Measurements from ENCODE around the gene GAREM2. TPM values are rescaled to one million over a fixed set of nuclear protein-coding genes. Genes with fewer than 3 reads are reported as not detected.
A peak's percentile ranks its signal among the peaks of the same experiment; 100 is the strongest.
"Not testable (repeated sequence)": the region's sequence is repeated elsewhere in the genome, so short reads cannot be mapped to it uniquely, and the experiment has no call there.

The GAREM2 gene
- total RNA-seq, 1 donor from 2014 or later: 1.4 TPM

- ATAC-seq; intact Hi-C loops (cut with DNase I); DNase-seq (ENCODE audit: missing footprints): not testable (repeated sequence)
Measured at GRCh38 chr2:26166541-26166940, 6.3 kb upstream of the GAREM2 start.

DNA sequence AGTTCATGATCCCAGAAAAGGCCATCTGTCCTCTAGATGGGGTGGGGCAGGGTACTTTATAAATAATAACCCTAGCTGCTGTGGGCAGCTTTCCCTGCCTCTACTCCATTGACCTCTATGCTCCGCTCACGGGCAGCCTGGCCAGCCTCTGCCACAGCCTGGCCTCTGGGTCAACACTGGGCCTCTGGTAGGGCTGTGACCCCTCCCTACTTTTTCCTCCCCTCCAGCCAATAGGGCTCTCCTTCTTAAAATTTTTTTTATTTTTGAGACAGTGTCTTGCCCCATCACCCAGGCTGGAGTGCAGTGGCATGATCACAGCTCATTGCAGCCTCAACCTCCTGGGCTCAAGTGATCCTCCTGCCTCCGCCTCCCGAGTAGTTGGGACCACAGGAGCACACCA lies 4.1 kb upstream of the GAREM2 start:
- intact Hi-C loops (cut with DNase I): no loop called here
- ATAC-seq: no peak
- no peak for DNase-seq (ENCODE audit: missing footprints)

GRCh38 chr2:26169226-26169625 lies 3.7 kb upstream of the GAREM2 start:
- intact Hi-C loops (cut with DNase I): no loop called here
- DNase-seq (ENCODE audit: missing footprints) (no peak), ATAC-seq (no peak)

GRCh38 chr2:26169681-26170414 lies 3.0 kb upstream of the GAREM2 start:
- ATAC-seq: no peak
- DNase-seq (ENCODE audit: missing footprints): no peak
- intact Hi-C loops (cut with DNase I): no loop called here

GRCh38 chr2:26170795-26171194 lies 2.1 kb upstream of the GAREM2 start:
- no peak for ATAC-seq
- no peak for DNase-seq (ENCODE audit: missing footprints)
- intact Hi-C loops (cut with DNase I): no loop called here

DNA sequence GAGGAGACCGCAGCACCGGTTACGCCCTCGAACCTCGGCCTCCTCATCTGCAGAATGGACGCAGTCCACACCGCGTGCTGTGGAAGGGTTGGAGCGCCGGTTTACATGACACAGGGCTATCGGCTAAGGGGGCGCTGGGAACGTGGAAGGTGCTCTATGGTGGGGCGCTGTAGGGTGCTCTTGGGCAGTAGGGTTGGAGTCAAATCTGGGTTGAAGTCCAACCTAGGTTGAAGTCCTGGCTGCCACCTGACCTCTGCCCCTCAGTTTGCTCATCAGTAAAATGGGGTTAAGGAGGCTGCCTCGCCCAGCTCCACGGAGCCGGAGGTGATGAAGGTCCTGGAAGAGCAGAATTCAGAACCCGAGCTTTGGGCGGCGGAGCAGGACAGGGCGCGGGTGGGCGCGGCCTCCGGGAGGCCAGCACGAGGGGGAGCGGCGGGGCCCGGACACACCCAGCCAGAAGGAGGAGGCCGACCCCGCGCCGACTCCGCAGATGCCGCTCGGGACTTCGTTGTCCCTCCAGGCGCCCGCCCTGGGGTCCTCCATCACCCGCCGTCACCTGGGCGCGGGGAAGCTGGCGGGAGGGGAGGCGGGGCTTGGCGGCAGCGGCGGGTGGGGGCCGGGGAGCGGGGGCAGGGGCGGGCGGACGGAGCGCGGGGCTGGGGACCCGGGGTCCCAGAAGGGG lies 558 bp upstream of the GAREM2 start:
- no peak for ATAC-seq
- DNase-seq (ENCODE audit: missing footprints): no peak
- intact Hi-C loops (cut with DNase I): no loop called here

DNA sequence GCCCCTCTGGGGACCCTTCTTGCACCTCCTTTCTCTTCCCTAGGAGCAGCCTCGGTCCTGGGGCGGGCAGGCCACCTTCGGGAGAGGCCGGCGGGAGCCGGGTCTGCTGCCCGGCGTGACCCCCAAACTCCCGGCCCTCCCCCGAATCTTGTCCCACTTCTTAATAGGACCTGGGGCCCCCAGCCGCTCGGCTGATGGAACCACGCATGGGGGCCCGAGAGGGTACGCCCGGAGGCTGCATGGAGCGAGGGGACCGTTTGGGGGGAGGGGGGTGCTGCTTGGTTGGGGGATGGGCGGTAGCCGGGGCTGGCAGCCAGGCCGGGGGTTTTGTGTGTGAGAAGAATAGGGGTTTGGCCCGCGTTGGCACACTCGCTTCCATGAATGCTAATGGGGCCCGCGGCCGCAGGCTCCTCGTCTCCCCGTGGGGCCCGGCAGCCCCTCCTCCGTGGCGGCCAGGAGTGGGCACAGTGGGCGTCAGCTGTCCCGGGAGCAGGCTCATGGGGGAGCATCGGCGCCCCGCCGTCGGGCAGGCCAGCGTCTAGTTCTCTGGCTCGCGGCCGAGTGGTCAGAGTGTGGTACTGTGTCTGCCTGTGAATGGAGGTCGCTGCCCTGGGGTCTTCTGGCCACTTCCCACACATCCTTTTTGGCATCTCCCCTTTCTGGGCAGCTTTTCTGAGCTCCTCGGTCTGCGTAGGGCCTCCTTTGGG lies 1.0 kb downstream of the GAREM2 start:
- ATAC-seq (no peak), DNase-seq (ENCODE audit: missing footprints) (no peak)
- intact Hi-C loops (cut with DNase I): no loop called here

DNA sequence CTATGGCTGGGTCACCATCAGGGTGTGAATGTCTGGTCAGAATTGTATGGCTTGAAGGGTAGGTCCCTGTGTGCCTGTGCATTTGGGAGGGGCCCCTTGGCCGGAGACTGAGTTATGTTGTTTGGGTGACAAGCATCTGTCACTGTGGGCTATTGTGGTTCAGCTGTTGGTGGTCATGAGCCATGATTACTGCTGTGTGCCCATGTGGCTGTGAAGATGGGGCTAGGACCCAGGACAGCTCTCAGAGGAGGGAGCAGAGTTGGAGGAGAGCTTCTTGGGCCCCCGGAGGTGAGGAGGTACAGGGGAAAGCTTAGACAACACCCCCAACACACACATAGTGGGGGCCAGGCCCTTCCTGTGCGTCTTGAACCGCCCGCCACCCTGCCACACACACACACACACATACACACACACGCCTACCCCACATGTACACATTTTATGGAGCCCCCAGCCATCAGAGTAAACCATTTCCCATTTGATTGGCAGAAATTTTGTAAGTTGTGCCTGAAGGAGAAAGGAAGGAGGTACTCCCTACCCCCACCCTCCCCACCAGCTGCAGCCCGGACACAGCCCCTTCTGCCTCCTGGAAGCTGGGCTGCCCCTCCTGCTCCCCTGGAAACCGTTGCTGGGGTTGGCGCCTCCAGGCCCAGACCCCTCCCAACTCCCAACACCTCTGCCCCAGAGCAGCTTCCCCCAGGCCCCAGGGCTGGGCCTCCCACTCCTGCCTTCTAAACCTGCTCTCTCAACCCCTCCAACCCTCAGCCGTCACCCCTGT lies 2.0 kb downstream of the GAREM2 start:
- intact Hi-C loops (cut with DNase I): no loop called here
- DNase-seq (ENCODE audit: missing footprints) (no peak), ATAC-seq (no peak)

- ATAC-seq (no peak), DNase-seq (ENCODE audit: missing footprints) (no peak)
- intact Hi-C loops (cut with DNase I): no loop called here
Measured at GRCh38 chr2:26175466-26176278, 2.8 kb downstream of the GAREM2 start.

- DNase-seq (ENCODE audit: missing footprints) (no peak), ATAC-seq (no peak)
- intact Hi-C loops (cut with DNase I): no loop called here
Measured at GRCh38 chr2:26176279-26176615, 3.4 kb downstream of the GAREM2 start.

DNA sequence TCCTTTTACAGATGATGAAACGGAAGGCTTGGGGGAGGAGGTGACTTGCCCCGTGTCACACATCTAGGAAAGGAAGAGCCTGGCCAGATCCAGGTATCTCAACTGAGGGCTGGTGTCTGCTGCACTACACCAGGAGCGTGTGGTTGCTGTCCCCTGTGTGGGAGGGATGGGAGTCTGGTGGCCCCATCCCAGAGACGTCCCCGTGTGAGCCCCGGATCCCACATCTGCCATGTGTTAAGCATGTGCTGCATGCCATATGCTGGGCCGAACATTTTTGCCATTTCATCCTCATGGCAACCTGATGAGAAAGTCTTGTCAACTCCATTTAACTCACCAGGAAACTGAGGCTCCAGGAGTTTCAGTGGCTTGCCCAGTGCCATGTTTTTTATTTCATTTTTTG lies 4.2 kb downstream of the GAREM2 start:
- intact Hi-C loops (cut with DNase I): no loop called here
- DNase-seq (ENCODE audit: missing footprints) (no peak), ATAC-seq (no peak)

- intact Hi-C loops (cut with DNase I): no loop called here
- DNase-seq (ENCODE audit: missing footprints): no peak
- no peak for ATAC-seq
Measured at GRCh38 chr2:26178246-26178645, 5.4 kb downstream of the GAREM2 start.

DNA sequence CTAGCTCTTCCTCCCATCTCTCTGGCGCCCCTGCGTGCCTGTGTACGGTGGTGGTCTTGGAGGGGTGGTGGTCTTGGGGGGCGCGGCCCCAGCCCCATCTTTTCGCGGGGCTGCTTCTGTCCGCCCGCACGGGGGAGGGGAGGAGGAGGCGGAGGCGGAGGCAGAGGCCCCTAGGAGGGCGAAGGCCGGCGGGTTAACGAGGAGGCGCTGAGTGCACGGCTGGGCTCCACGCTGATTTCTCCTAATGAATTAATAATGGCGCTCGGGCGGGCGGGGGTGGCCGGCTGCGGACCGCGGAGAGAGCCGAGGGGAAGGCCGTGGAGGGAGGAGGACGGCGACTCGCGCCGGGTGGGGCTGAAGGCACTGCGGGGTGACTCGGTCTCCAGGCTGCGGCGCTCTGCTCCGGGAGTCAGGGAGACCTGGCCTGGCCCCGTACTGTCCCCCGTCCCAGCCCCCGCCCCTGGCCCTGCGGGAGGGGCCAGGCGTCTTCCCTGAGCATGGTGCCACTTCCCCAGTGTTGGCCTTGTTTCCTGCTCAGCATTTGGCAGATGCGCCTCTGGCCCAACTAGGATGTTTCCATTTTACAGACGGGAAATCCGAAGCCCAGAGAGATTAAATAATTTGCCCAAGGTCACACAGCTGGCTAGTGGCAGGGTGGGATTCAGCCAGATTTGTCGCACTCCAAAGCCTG lies 6.0 kb downstream of the GAREM2 start:
- intact Hi-C loops (cut with DNase I): no loop called here
- DNase-seq (ENCODE audit: missing footprints) (peak; percentile 81), ATAC-seq (peak; percentile 60)

DNA sequence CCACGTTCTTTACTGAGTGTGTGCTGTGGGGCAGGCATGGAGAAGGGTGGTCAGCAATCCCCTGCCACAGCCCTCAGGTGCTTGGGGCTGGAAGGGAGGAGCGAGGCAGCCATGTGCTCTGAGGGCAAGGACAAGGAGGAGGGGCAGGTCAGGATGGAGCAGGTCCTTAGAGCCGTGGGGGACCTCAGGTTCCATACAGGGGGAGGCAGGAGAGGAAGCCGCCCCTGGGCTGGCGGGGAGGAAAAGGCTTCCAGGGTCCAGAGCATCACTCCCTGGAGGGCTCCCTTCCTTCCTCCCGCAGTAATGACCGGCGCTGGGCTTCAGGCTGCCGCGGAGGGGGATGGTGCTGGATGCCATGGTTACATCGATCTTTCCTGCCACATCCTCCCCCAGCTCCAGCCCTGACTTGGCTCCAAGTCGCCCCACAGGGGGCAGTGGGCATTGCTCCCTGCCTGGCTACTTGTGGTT lies 6.6 kb downstream of the GAREM2 start:
- DNase-seq (ENCODE audit: missing footprints) (no peak), ATAC-seq (no peak)
- intact Hi-C loops (cut with DNase I): no loop called here

- intact Hi-C loops (cut with DNase I): no loop called here
- DNase-seq (ENCODE audit: missing footprints) (no peak), ATAC-seq (no peak)
Measured at GRCh38 chr2:26182441-26182840, 9.6 kb downstream of the GAREM2 start.

DNA sequence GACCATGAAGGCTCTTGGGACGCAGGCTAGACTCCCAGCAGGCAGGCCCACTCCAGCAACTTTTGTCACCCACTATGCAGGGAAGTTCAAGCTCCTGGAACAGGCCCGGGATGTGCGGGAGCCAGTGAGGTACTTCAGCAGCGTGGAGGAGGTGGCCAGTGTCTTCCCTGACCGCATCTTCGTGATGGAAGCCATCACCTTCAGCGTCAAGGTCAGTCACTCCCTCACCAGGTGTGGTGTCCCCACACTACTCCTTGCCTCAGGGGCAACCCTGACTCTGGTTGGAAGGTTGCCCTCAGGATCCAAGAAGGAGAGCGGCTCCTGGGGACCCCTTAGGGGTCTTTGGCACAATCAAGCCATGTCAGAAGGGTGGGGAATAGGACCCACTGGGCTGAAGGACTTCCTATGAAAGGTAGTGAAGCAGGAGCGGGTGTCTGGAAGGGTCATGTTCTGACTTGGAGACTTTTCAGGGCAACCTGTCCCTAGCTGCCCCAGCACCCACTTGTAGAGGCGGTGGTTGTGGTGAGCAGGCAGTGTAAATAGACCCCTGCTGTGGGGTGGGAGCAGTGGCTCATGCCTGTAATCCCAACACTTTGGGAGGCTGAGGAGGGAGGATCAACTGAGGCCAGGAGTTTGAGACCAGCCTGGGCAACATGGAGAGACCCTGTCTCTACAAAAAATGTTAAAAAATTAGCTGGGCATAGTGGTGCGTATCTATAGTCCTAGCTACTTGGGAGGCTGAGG lies 10.2 kb downstream of the GAREM2 start:
- no peak for ATAC-seq
- DNase-seq (ENCODE audit: missing footprints): no peak
- intact Hi-C loops (cut with DNase I): no loop called here

- DNase-seq (ENCODE audit: missing footprints) (no peak), ATAC-seq (no peak)
- intact Hi-C loops (cut with DNase I): no loop called here
Measured at GRCh38 chr2:26184121-26184520, 11.2 kb downstream of the GAREM2 start.

Data from Right ventricle myocardium inferior (tissue), 1 donor.